ENCODE data around the gene CEP112. TPM values are rescaled to one million over a fixed set of nuclear protein-coding genes. Genes with fewer than 3 reads are reported as not detected.

The CEP112 gene
- total and polyA plus RNA-seq, 2 of the 13 experiments (the other 11 are each of a cell fraction or from before 2014, with no cell fraction given) = 1.2 to 3.4 TPM

- TF ChIP-seq PTBP1 (IDR thresholded peaks at IDR 0.05; ENCODE audit: low read depth, low read length, poor library complexity, severe bottlenecking) (no peak), ARID2 (CRISPR knock-in tag; IDR thresholded peaks at IDR 0.05; ENCODE audit: borderline replicate concordance) (no peak), SALL1 (CRISPR knock-in tag; IDR thresholded peaks at IDR 0.05) (peak; percentile 83), ZNF510 (CRISPR knock-in tag; IDR thresholded peaks at IDR 0.05; ENCODE audit: low read depth) (no peak), ZNF362 (CRISPR knock-in tag; IDR thresholded peaks at IDR 0.05; ENCODE audit: borderline replicate concordance) (0 out of 2 replicates have a peak, but pooled peaks have one; percentile 39), HNRNPUL1 (IDR thresholded peaks at IDR 0.05; ENCODE audit: low read depth, low read length) (no peak), PHF21A (CRISPR knock-in tag; IDR thresholded peaks at IDR 0.05) (no peak), WIZ (CRISPR knock-in tag; IDR thresholded peaks at IDR 0.05) (no peak), TOPORS (CRISPR knock-in tag; IDR thresholded peaks at IDR 0.05) (no peak), ZNF225 (CRISPR knock-in tag; IDR thresholded peaks at IDR 0.05) (no peak), POGZ (CRISPR knock-in tag; IDR thresholded peaks at IDR 0.05) (peak; percentile 53; the same call in 1 of the 2 replicates), PRPF4 (IDR thresholded peaks at IDR 0.05; ENCODE audit: low read depth, low read length, poor library complexity, severe bottlenecking) (no peak), ZNF367 (CRISPR knock-in tag; IDR thresholded peaks at IDR 0.05; ENCODE audit: borderline replicate concordance) (no peak), ZGPAT (CRISPR knock-in tag; IDR thresholded peaks at IDR 0.05) (0 out of 2 replicates have a peak, but pooled peaks have one; percentile 20), CEBPB (IDR thresholded peaks at IDR 0.05; ENCODE audit: borderline replicate concordance, low read depth, low read length) (no peak)
- TF ChIP-seq, protein P1, sequence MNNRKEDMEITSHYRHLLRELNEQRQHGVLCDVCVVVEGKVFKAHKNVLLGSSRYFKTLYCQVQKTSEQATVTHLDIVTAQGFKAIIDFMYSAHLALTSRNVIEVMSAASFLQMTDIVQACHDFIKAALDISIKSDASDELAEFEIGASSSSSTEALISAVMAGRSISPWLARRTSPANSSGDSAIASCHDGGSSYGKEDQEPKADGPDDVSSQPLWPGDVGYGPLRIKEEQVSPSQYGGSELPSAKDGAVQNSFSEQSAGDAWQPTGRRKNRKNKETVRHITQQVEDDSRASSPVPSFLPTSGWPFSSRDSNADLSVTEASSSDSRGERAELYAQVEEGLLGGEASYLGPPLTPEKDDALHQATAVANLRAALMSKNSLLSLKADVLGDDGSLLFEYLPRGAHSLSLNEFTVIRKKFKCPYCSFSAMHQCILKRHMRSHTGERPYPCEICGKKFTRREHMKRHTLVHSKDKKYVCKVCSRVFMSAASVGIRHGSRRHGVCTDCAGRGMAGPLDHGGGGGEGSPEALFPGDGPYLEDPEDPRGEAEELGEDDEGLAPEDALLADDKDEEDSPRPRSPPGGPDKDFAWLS (CRISPR knock-in tag; IDR thresholded peaks at IDR 0.05; ENCODE audit: borderline replicate concordance) = no peak
- TF ChIP-seq, protein P2, sequence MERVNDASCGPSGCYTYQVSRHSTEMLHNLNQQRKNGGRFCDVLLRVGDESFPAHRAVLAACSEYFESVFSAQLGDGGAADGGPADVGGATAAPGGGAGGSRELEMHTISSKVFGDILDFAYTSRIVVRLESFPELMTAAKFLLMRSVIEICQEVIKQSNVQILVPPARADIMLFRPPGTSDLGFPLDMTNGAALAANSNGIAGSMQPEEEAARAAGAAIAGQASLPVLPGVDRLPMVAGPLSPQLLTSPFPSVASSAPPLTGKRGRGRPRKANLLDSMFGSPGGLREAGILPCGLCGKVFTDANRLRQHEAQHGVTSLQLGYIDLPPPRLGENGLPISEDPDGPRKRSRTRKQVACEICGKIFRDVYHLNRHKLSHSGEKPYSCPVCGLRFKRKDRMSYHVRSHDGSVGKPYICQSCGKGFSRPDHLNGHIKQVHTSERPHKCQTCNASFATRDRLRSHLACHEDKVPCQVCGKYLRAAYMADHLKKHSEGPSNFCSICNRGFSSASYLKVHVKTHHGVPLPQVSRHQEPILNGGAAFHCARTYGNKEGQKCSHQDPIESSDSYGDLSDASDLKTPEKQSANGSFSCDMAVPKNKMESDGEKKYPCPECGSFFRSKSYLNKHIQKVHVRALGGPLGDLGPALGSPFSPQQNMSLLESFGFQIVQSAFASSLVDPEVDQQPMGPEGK (CRISPR knock-in tag; IDR thresholded peaks at IDR 0.05) = peak; percentile 38; the same call in 1 of the 2 replicates
- TF ChIP-seq, protein P3, sequence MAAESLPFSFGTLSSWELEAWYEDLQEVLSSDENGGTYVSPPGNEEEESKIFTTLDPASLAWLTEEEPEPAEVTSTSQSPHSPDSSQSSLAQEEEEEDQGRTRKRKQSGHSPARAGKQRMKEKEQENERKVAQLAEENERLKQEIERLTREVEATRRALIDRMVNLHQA (CRISPR knock-in tag; IDR thresholded peaks at IDR 0.05) = no peak
- TF ChIP-seq, protein P4, sequence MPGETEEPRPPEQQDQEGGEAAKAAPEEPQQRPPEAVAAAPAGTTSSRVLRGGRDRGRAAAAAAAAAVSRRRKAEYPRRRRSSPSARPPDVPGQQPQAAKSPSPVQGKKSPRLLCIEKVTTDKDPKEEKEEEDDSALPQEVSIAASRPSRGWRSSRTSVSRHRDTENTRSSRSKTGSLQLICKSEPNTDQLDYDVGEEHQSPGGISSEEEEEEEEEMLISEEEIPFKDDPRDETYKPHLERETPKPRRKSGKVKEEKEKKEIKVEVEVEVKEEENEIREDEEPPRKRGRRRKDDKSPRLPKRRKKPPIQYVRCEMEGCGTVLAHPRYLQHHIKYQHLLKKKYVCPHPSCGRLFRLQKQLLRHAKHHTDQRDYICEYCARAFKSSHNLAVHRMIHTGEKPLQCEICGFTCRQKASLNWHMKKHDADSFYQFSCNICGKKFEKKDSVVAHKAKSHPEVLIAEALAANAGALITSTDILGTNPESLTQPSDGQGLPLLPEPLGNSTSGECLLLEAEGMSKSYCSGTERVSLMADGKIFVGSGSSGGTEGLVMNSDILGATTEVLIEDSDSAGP (CRISPR knock-in tag; IDR thresholded peaks at IDR 0.05; ENCODE audit: borderline replicate concordance) = peak; percentile 47; the same call in 1 of the 2 replicates
- TF ChIP-seq, protein P5, sequence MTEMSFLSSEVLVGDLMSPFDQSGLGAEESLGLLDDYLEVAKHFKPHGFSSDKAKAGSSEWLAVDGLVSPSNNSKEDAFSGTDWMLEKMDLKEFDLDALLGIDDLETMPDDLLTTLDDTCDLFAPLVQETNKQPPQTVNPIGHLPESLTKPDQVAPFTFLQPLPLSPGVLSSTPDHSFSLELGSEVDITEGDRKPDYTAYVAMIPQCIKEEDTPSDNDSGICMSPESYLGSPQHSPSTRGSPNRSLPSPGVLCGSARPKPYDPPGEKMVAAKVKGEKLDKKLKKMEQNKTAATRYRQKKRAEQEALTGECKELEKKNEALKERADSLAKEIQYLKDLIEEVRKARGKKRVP (CRISPR knock-in tag; IDR thresholded peaks at IDR 0.05) = no peak
These were observed 8.8 kb upstream of the CEP112 start (continued) for GRCh38 chr17:66200685-66201092.

All from HepG2 (cell line).